LNCAP (cell line): ENCODE measurements around the gene NUP160.

Source experiments
- TF ChIP-seq, protein P1 (sequence below): fragments of 450-650 bp; IDR thresholded peaks from 2 replicates; pipeline ENCODE4 v1.5.1; 2017; ENCODE audit warnings: mild to moderate bottlenecking

NUP160 gene

DNA sequence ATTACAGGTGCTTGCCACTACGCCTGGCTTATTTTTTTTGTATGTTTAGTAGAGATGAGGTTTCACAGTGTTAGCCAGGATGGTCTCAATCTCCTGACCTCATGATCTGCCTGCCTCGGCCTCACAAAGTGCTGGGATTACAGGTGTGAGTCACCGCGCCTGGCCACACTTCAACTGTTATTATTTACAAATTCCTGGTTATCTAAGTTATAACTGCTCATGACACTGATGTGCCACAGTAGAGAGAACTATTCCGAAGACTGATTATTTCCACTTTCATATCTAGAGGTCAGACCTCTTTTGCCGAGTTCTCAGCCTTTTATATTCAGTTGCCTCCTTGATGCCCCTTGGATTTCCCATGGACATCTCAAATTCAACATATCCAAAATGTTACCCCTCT, 3.9 kb upstream of the NUP160 start:
- TF ChIP-seq, protein P1, sequence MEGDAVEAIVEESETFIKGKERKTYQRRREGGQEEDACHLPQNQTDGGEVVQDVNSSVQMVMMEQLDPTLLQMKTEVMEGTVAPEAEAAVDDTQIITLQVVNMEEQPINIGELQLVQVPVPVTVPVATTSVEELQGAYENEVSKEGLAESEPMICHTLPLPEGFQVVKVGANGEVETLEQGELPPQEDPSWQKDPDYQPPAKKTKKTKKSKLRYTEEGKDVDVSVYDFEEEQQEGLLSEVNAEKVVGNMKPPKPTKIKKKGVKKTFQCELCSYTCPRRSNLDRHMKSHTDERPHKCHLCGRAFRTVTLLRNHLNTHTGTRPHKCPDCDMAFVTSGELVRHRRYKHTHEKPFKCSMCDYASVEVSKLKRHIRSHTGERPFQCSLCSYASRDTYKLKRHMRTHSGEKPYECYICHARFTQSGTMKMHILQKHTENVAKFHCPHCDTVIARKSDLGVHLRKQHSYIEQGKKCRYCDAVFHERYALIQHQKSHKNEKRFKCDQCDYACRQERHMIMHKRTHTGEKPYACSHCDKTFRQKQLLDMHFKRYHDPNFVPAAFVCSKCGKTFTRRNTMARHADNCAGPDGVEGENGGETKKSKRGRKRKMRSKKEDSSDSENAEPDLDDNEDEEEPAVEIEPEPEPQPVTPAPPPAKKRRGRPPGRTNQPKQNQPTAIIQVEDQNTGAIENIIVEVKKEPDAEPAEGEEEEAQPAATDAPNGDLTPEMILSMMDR, result no peak

DNA sequence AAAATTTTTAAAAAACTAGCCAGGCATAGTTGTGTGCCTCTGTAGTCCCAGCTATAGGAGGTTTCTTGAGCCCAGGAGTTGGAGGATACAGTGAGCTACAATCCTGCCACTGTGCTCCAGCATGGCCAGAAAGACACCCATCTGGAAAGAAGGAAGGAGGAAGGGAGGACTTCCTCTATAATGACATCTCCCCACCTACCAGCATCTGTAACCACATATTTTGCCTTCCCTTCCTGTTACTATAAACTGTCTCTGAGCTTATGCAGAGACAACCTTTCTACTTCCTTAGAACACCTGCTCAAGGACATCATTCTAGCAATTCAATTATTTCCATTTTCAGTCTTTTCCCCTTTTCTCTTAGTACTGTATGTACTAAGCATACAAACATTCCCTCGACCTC, 2.2 kb upstream of the NUP160 start:
- TF ChIP-seq, protein P1, result no peak

DNA sequence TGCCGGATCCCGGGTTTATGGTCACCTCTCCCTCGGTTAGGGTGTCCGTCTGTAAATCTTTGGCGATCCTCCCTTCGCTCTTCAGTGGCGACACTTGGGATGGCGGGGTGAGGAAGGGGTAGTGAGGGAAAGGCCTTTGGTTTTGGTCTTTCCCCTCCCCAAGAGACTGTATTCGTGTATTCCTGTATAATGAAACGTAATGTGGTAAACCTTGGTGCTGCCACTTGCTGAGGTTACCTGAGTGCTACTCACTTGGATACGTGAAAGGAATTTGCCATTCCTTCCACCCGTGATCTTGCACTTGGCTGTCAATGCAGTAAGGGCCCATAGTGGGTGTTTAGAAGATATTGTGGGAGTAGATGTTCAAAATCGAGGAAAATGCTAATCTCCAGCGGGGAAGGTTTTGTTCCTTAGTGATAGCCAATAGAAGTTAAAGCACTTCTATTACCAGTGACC, 578 bp upstream of the NUP160 start:
- TF ChIP-seq, protein P1, result no peak

DNA sequence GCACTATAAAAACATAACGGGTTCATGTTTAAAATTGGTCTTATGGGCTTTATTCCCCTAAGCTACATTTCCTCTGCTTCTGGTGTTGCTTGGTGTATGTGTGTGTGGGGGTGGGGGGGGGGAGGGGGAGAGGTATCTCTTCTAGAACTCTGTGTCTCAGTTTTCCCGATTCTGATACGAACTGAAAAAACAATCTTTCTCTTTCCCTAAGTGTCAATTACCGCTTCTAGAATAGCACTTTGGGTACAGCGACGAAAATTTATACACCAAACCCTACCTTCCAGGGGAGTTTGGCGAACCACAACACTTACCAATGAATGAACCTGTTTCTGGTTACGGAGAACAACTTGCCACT, 636 bp downstream of the NUP160 start:
- TF ChIP-seq, protein P1, result no peak

DNA sequence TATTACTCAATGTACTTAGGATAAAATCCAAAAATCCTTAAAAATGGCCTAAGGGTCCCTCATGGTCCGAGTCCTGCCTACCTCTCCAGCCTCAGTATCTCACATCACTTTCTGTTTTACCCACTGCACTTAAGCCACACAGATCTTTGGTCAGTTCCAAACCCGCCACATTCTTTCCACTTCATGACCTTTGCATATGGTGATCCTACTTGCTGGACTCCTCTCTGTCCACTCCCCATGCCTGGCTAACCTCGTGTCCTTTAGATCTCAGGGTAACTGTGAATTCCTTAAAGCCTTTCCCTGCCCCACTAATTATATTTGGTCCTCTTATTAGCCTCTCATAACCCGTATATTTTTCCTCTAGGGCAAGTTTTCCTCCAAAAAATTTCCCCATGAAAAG, 1.2 kb downstream of the NUP160 start:
- TF ChIP-seq, protein P1, result no peak

DNA sequence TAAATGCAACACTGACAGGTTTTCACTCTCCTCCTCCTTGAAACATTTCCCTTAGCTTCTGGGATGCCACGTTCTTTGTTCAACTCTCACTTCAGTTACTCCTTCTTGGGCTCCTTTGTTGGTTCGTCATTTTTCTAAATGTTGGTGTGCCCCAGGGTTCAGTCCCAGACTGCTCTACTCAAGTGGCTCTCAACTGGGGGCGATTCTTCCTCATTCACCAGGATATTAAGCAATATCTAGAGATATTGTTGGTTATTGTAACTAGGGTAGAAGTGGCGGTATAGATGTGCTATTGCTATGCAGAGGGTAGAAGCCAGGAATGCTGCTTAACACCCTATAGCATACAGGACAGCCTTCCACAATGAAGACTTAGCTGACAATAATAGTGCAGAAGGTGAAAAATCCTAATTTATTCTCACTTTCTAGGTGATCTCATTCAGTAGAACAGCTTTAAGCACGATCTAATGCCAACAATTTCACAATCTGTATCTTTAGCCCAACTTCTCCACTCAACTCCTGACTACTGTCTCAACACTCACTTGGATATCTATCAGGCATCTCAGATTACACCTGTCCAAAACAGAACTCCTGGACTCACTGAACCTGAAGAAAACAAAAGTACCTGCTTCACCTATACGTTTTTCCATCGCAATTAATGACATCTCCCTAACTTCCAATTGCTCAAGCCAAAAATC, 4.6 kb downstream of the NUP160 start:
- TF ChIP-seq, protein P1, result no peak

DNA sequence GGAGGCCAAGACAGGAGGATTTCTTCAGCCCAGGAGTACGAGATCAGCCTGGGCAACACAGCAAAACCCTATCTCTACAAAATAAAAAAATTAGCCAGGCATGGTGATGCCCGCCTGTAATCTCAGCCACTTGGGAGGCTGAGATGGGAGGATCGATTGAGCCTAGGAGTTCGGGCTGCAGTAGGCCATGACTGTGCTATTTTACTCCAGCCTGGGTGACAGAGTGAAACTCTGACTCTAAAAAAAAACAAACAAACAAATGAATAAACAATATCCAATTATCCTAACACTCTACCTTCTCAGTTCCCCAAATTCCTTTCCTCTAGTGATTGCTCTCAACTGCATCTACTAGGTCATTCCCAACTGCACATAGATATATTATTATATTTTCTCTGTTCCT, 5.4 kb downstream of the NUP160 start:
- TF ChIP-seq, protein P1, result no peak

DNA sequence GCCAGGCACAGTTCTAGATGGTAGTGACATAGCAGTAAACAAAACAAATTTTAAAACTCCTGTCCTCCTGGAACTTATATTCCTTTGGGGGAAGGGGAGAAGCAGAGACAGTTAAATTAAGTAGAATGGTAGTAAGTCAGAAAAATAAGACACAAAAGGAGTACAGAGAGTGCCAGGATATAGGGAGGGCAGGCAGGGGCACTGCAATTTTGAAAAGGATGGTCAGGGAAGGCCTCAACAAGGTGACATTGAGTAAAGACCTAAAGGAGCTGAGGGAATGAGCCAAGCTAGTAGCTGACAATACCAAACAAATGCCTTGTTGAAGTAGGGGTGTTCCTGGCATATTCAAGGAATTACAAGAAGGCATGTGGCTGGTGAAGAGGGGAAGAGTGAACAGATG, 10.2 kb downstream of the NUP160 start:
- TF ChIP-seq, protein P1, result no peak
